A549 treated with CpdA at 1 μM for 4 hours (cell line): ENCODE results near the gene OCLN. TPM values are rescaled to one million over a fixed set of nuclear protein-coding genes. Genes with fewer than 3 reads are reported as not detected.

Source experiments
- total RNA-seq: library from RNA; stranded (reverse); fragments of 200-300 nt; extraction: Qiagen RNA extraction; gene quantifications from 5 replicates; pipeline ENCODE4 v1.2.3, GENCODE V29; 2022; ENCODE audit warnings: low read depth

OCLN gene, protein sequence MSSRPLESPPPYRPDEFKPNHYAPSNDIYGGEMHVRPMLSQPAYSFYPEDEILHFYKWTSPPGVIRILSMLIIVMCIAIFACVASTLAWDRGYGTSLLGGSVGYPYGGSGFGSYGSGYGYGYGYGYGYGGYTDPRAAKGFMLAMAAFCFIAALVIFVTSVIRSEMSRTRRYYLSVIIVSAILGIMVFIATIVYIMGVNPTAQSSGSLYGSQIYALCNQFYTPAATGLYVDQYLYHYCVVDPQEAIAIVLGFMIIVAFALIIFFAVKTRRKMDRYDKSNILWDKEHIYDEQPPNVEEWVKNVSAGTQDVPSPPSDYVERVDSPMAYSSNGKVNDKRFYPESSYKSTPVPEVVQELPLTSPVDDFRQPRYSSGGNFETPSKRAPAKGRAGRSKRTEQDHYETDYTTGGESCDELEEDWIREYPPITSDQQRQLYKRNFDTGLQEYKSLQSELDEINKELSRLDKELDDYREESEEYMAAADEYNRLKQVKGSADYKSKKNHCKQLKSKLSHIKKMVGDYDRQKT
- total RNA-seq: 10.4 to 17.4 TPM (median 11.9 TPM) in 5 replicates

DNA sequence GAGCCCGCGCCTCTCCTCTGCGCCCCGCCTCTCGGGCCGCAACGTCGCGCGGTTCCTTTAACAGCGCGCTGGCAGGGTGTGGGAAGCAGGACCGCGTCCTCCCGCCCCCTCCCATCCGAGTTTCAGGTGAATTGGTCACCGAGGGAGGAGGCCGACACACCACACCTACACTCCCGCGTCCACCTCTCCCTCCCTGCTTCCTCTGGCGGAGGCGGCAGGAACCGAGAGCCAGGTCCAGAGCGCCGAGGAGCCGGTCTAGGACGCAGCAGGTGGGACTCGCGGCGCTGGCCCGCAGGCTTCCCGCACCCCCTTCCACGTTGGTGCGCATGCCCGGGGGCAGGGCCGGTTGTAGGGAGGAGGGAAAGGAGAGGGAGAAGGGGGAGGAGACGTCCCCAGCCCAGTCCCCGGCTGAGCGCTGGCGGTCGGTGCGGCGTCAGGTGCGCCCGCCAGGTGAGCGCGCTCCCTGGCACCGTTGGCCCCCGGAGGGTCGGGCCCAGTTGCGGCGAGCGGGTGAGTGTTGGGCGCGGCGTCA lies at the start of gene OCLN:
Gene OCLN, plus strand, starts transcription at position 400 of the 532 bp plus-strand sequence. CDS start 11,455 bp downstream, outside the sequence.

DNA sequence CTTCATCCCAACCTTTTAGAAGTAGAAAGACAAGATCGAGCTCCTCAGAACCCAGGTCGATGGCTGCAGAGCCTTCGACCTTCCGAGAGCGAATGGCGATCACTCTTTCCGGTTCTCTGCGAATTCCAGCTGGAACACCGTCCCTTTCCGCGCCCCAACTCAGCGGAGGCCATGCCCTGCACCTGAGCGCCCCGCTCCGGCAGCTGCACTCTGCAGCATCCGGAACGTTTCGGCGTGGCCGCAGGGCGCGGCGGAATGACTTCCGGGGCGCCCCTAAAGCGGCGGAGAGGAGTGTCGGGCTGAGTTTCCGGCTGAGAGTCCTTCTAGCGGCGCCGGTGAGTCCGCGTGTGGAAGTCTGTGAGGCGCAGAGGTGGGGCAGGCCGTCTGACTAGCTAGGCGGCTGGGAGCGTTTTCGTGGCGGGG lies 67.3 kb downstream of the OCLN start, which contains the start of gene GTF2H2C:
Gene GTF2H2C, plus strand, starts transcription at position 284 of the 423 bp plus-strand sequence. CDS start 4,942 bp downstream, outside the sequence.

Other genes with a start within 250 kb of the OCLN start
- 2.9 to 4.0 TPM (median 3.3 TPM) in 5 replicates for gene CCDC125, start 160.0 kb upstream of the OCLN start, total RNA-seq
- 37.4 to 57.8 TPM (median 51.8 TPM) in 5 replicates for gene AK6, start 123.3 kb upstream of the OCLN start, total RNA-seq
- 117 to 135 TPM (median 129 TPM) in 5 replicates for gene TAF9, start 123.3 kb upstream of the OCLN start, total RNA-seq
- 15.2 to 19.3 TPM (median 15.7 TPM) in 5 replicates for gene RAD17, start 123.0 kb upstream of the OCLN start, total RNA-seq
- gene MARVELD2, start 77.7 kb upstream of the OCLN start, total RNA-seq: 2.1 to 3.4 TPM (median 2.5 TPM) in 5 replicates
- 33.0 to 37.9 TPM (median 34.4 TPM) in 5 replicates for gene GTF2H2C, start 67.4 kb downstream of the OCLN start, total RNA-seq